HEK293 (cell line): ENCODE measurements around the gene FAM110A.
"Not testable (repeated sequence)": the region's sequence is repeated elsewhere in the genome, so short reads cannot be mapped to it uniquely, and the experiment has no call there.

Source experiments
- CTCF ChIA-PET: fragments of 350-600 bp; formaldehyde crosslinking; extraction: SDS; loops from one replicate; lab custom pipeline; 2021; ENCODE audit warnings: antibody characterized with exemption; lab: Yijun Ruan, JAX
- POLR2A ChIA-PET: fragments of 300-600 bp; formaldehyde crosslinking; extraction: SDS; loops from one replicate; lab custom pipeline; 2020; ENCODE audit warnings: antibody characterized with exemption, inconsistent platforms; lab: Yijun Ruan, JAX
- H3K27ac ChIP-seq: fragments of 200-500 bp; sonication (Bioruptor generic); 2 replicates; pipeline ENCODE4 v1.5.1; 2014; ENCODE audit warnings: low read depth, low read length, control low read depth, inconsistent platforms; ENCODE audit errors: extremely low read depth
- H3K36me3 ChIP-seq, 2 experiments: fragments of 200-500 bp in 1 of 2; sonication (Bioruptor generic) in 1 of 2; 1 replicate in 1 of 2; 2 replicates in 1 of 2; pipeline ENCODE4 v1.5.1; 2014 to 2017; ENCODE audit warnings: inconsistent platforms in 2 of 2, low read length in 2 of 2; ENCODE audit not compliant: control insufficient read depth in 2 of 2, insufficient read depth in 1 of 2
- H3K4me1 ChIP-seq: fragments of 200-500 bp; sonication (Bioruptor generic); 2 replicates; pipeline ENCODE4 v1.5.1; 2014; ENCODE audit warnings: mild to moderate bottlenecking, low read length, inconsistent platforms; ENCODE audit not compliant: control insufficient read depth, insufficient read depth
- H3K4me3 ChIP-seq: 2 replicates; pipeline ENCODE4 v1.5.1; 2011; ENCODE audit warnings: low read depth, mild to moderate bottlenecking, control low read depth, low read length, moderate library complexity
- H3K9me3 ChIP-seq: fragments of 200-500 bp; sonication (Bioruptor generic); 2 replicates; pipeline ENCODE4 v1.5.1; 2014; ENCODE audit warnings: low read depth, low read length, inconsistent platforms; ENCODE audit not compliant: control insufficient read depth, insufficient read depth
- BCL11A ChIP-seq: fragments of 450-650 bp; formaldehyde crosslinking; IDR thresholded peaks from 2 replicates; pipeline ENCODE4 v1.5.1; 2016; ENCODE audit warnings: low read depth, missing biosample characterization, missing genetic modification characterization
- BCL11B ChIP-seq: fragments of 450-650 bp; formaldehyde crosslinking; IDR thresholded peaks from 2 replicates; pipeline ENCODE4 v1.5.1; 2016; ENCODE audit warnings: low read depth, missing biosample characterization, missing genetic modification characterization
- IKZF3 ChIP-seq: fragments of 450-650 bp; IDR thresholded peaks from 2 replicates; pipeline ENCODE4 v1.5.0; 2018; ENCODE audit warnings: missing biosample characterization, mild to moderate bottlenecking, missing genetic modification characterization, moderate library complexity
- REPIN1 ChIP-seq: fragments of 450-650 bp; formaldehyde crosslinking; IDR thresholded peaks from 2 replicates; pipeline ENCODE4 v1.5.1; 2017; ENCODE audit warnings: missing biosample characterization, missing genetic modification characterization, low read depth
- ZFHX2 ChIP-seq: fragments of 450-650 bp; formaldehyde crosslinking; conservative IDR thresholded peaks from 2 replicates; pipeline ENCODE4 v1.5.1; 2016; ENCODE audit warnings: missing biosample characterization, missing genetic modification characterization
- ZIC2 ChIP-seq: fragments of 450-650 bp; formaldehyde crosslinking; IDR thresholded peaks from 2 replicates; pipeline ENCODE4 v1.5.1; 2016; ENCODE audit warnings: missing biosample characterization, missing genetic modification characterization
- ZNF157 ChIP-seq: fragments of 450-650 bp; formaldehyde crosslinking; IDR thresholded peaks from 2 replicates; pipeline ENCODE4 v1.5.1; 2016; ENCODE audit warnings: missing biosample characterization, missing genetic modification characterization
- ZNF16 ChIP-seq: fragments of 450-650 bp; formaldehyde crosslinking; IDR thresholded peaks from 2 replicates; pipeline ENCODE4 v1.5.1; 2016; ENCODE audit warnings: low read depth, missing biosample characterization, missing genetic modification characterization
- ZNF23 ChIP-seq: fragments of 450-650 bp; formaldehyde crosslinking; IDR thresholded peaks from 2 replicates; pipeline ENCODE4 v1.5.1; 2016; ENCODE audit warnings: missing biosample characterization, missing genetic modification characterization, borderline replicate concordance
- ZNF391 ChIP-seq: fragments of 450-650 bp; formaldehyde crosslinking; IDR thresholded peaks from 2 replicates; pipeline ENCODE4 v1.5.1; 2016; ENCODE audit warnings: low read depth, missing biosample characterization, missing genetic modification characterization, borderline replicate concordance
- ZNF416 ChIP-seq: fragments of 450-650 bp; formaldehyde crosslinking; IDR thresholded peaks from 2 replicates; pipeline ENCODE4 v1.5.1; 2016; ENCODE audit warnings: missing biosample characterization, missing genetic modification characterization
- ZNF514 ChIP-seq: fragments of 450-650 bp; formaldehyde crosslinking; IDR thresholded peaks from 2 replicates; pipeline ENCODE4 v1.5.1; 2016; ENCODE audit warnings: missing biosample characterization, missing genetic modification characterization
- ZNF658 ChIP-seq: fragments of 450-650 bp; formaldehyde crosslinking; IDR thresholded peaks from 2 replicates; pipeline ENCODE4; 2016; ENCODE audit warnings: missing biosample characterization, missing genetic modification characterization
- ZNF664 ChIP-seq: fragments of 450-650 bp; formaldehyde crosslinking; IDR thresholded peaks from 2 replicates; pipeline ENCODE4 v1.5.1; 2016; ENCODE audit warnings: missing biosample characterization, missing genetic modification characterization
- ZNF677 ChIP-seq: fragments of 450-650 bp; IDR thresholded peaks from 2 replicates; pipeline ENCODE4 v1.5.0; 2018; ENCODE audit warnings: missing biosample characterization, mild to moderate bottlenecking, missing genetic modification characterization, moderate library complexity
- ZNF747 ChIP-seq: fragments of 450-650 bp; formaldehyde crosslinking; IDR thresholded peaks from 2 replicates; pipeline ENCODE4 v1.5.1; 2016; ENCODE audit warnings: missing biosample characterization, missing genetic modification characterization
- TF ChIP-seq, protein P1 (sequence below): fragments of 450-650 bp; formaldehyde crosslinking; IDR thresholded peaks from 2 replicates; pipeline ENCODE4 v1.5.1; 2016; ENCODE audit warnings: missing biosample characterization, missing genetic modification characterization
- TF ChIP-seq, protein P2 (sequence below): fragments of 450-650 bp; formaldehyde crosslinking; IDR thresholded peaks from 2 replicates; pipeline ENCODE4 v1.5.1; 2016; ENCODE audit warnings: missing biosample characterization, missing genetic modification characterization

FAM110A gene

DNA sequence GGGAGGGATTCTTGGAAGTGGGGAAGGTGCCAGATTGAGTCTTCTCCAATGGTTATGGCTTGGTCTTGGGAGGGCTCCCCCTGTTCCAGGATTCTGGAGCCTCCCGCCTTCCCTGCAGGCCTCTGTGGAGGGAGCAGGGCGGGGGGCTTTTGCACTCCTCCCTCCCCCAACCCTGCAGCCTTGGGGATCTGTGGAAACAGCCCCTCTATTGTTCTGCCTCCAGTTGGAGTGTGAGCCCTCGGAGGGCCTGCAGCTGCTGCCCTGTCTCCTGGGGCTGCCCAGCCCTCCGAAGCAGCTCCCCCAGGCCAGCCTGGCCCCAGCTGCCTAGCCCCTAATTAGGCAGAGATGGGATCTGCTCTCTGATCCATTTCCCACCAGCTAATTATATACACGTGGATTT is 14.7 kb downstream of the FAM110A start:
- Histone ChIP-seq H3K36me3 (peaks cover 0 to 2% of the 10 kb centered on the region in 2 experiments; a peak in 1 of 3 replicates), H3K27ac (no peak overlapping the region), H3K9me3 (no peaks in the 10 kb centered on the region), H3K4me1 (peaks cover 2% of the 10 kb centered on the region; the same call in 1 of the 2 replicates), H3K4me3 (no peak overlapping the region)
- ChIA-PET POLR2A (interaction anchor here (0.7 to 1.1 kb wide), 2 partner anchors 15 to 27 kb away, joined by 5 to 6 read pairs; partner anchors contain the start of gene FAM110A), CTCF (interaction anchor here (0.5 kb wide), 1 partner anchor 18 kb away, joined by 3 read pairs; no protein-coding TSS in a partner anchor)
- TF ChIP-seq ZNF157 (tag by site-specific recombination) (no peak), ZIC2 (tag by site-specific recombination) (no peak), ZNF23 (tag by site-specific recombination) (no peak), BCL11A (tag by site-specific recombination) (no peak), ZNF391 (tag by site-specific recombination) (no peak), ZNF16 (tag by site-specific recombination) (no peak), BCL11B (no peak), ZNF677 (tag by site-specific recombination) (no peak), ZNF514 (tag by site-specific recombination) (no peak), ZNF658 (tag by site-specific recombination) (no peak), ZNF664 (tag by site-specific recombination) (no peak), ZNF416 (no peak), ZNF747 (no peak), REPIN1 (tag by site-specific recombination) (no peak), IKZF3 (no peak), ZFHX2 (tag by site-specific recombination) (no peak)
- TF ChIP-seq, protein P1, sequence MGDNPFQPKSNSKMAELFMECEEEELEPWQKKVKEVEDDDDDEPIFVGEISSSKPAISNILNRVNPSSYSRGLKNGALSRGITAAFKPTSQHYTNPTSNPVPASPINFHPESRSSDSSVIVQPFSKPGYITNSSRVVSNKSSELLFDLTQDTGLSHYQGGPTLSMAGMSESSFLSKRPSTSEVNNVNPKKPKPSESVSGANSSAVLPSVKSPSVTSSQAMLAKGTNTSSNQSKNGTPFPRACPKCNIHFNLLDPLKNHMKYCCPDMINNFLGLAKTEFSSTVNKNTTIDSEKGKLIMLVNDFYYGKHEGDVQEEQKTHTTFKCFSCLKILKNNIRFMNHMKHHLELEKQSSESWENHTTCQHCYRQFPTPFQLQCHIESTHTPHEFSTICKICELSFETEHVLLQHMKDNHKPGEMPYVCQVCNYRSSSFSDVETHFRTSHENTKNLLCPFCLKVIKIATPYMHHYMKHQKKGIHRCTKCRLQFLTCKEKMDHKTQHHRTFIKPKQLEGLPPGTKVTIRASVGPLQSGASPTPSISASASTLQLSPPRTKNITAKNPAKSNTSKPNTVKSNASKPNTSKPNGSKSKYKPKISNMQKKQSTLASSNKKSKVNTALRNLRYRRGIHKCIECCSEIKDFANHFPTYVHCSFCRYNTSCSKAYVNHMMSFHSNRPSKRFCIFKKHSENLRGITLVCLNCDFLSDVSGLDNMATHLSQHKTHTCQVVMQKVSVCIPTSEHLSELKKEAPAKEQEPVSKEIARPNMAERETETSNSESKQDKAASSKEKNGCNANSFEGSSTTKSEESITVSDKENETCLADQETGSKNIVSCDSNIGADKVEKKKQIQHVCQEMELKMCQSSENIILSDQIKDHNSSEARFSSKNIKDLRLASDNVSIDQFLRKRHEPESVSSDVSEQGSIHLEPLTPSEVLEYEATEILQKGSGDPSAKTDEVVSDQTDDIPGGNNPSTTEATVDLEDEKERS: no peak
- TF ChIP-seq, protein P2, sequence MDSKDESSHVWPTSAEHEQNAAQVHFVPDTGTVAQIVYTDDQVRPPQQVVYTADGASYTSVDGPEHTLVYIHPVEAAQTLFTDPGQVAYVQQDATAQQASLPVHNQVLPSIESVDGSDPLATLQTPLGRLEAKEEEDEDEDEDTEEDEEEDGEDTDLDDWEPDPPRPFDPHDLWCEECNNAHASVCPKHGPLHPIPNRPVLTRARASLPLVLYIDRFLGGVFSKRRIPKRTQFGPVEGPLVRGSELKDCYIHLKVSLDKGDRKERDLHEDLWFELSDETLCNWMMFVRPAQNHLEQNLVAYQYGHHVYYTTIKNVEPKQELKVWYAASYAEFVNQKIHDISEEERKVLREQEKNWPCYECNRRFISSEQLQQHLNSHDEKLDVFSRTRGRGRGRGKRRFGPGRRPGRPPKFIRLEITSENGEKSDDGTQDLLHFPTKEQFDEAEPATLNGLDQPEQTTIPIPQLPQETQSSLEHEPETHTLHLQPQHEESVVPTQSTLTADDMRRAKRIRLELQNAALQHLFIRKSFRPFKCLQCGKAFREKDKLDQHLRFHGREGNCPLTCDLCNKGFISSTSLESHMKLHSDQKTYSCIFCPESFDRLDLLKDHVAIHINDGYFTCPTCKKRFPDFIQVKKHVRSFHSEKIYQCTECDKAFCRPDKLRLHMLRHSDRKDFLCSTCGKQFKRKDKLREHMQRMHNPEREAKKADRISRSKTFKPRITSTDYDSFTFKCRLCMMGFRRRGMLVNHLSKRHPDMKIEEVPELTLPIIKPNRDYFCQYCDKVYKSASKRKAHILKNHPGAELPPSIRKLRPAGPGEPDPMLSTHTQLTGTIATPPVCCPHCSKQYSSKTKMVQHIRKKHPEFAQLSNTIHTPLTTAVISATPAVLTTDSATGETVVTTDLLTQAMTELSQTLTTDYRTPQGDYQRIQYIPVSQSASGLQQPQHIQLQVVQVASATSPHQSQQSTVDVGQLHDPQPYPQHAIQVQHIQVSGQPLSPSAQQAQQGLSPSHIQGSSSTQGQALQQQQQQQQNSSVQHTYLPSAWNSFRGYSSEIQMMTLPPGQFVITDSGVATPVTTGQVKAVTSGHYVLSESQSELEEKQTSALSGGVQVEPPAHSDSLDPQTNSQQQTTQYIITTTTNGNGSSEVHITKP: no peak

DNA sequence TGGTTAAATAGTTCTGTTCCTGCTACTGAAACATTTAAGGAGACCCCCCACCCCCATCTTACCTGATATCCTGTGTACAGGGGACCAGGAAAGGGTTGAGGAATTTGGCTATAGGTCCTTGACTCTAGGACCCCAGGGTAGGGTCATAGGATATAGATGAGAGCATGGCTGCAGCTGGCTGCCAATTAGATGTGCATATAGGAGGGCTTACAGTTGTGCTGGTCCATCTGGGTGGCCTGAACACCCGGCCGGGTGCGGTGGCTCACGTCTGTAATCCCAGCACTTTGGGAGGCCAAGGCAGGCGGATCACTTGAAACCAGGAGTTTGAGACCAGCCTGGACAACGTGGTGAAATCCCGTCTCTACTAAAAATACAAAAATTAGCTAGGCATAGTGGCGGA is 15.2 kb downstream of the FAM110A start:
- POLR2A ChIA-PET: interaction anchor here (1.1 kb wide), 1 partner anchor 15 kb away, joined by 5 read pairs; the partner anchor contains the start of gene FAM110A
- H3K9me3 ChIP-seq, CTCF ChIA-PET, H3K27ac ChIP-seq, H3K4me1 ChIP-seq, H3K36me3 ChIP-seq, H3K4me3 ChIP-seq: not testable (repeated sequence)
